Measurements from ENCODE around the gene PAIP2B.

- TF ChIP-seq POLR2A (IDR thresholded peaks at IDR 0.05): no peak
- TF ChIP-seq CTCF (IDR thresholded peaks at IDR 0.05): no peak
Observed at GRCh38 chr2:71216501-71216900, 10.4 kb downstream of the PAIP2B start.

Data from esophagus squamous epithelium (tissue), 4 donors.